Dedifferentiated amniotic fluid mesenchymal stem cell (primary cell): ENCODE results near the gene GPRASP1.

Experiments used
- DNase-seq: peaks from one replicate; pipeline ENCODE4 v3.0.0-alpha.2; 2016; ENCODE audit errors: extremely low spot score

Gene GPRASP1

GRCh38 chrX:102696306-102696705, 45.0 kb downstream of the GPRASP1 start:
- no peak for DNase-seq

- no peak for DNase-seq
Observed at GRCh38 chrX:102697494-102697893, 46.2 kb downstream of the GPRASP1 start.
